SJCRH30 (cell line): ENCODE measurements around the gene LYVE1. TPM values are rescaled to one million over a fixed set of nuclear protein-coding genes. Genes with fewer than 3 reads are reported as not detected.

ENCODE experiments used
- DNase-seq, 2 experiments: peaks; one replicate each; pipeline ENCODE4 v3.0.0-alpha.2; 2015 to 2020
- H3K27ac ChIP-seq: fragments of 250-450 bp; sonication (Bioruptor Pico); 2 replicates; pipeline ENCODE4 v1.5.1; 2020; ENCODE audit warnings: mild to moderate bottlenecking, moderate library complexity
- H3K27me3 ChIP-seq: fragments of 250-450 bp; sonication (Bioruptor Pico); 2 replicates; pipeline ENCODE4 v1.5.1; 2020; ENCODE audit warnings: mild to moderate bottlenecking, moderate library complexity
- H3K36me3 ChIP-seq: fragments of 250-450 bp; sonication (Bioruptor Pico); 2 replicates; pipeline ENCODE4 v1.5.1; 2020; ENCODE audit warnings: mild to moderate bottlenecking, moderate library complexity
- H3K4me1 ChIP-seq: fragments of 250-450 bp; sonication (Bioruptor Pico); 2 replicates; pipeline ENCODE4 v1.5.1; 2020; ENCODE audit warnings: mild to moderate bottlenecking, moderate library complexity
- H3K4me3 ChIP-seq: fragments of 250-450 bp; sonication (Bioruptor Pico); 2 replicates; pipeline ENCODE4 v1.5.1; 2020; ENCODE audit warnings: mild to moderate bottlenecking, moderate library complexity
- H3K9me3 ChIP-seq: fragments of 250-450 bp; sonication (Bioruptor Pico); replicated peaks from 2 replicates; pipeline ENCODE4 v1.5.1; 2020; ENCODE audit warnings: mild to moderate bottlenecking, moderate library complexity
- total RNA-seq: library from RNA; depleted of rRNA; stranded (reverse); fragments of >200 nt; shearing (Covaris generic); gene quantifications from 2 replicates; pipeline ENCODE4 v1.2.3, GENCODE V29; 2014

The LYVE1 gene
- total RNA-seq, 1 experiment from 2014 or later: not detected

- H3K36me3 ChIP-seq: no peaks in the 10 kb centered on the region
- H3K4me3 ChIP-seq: no peak overlapping the region
- no peaks in the 10 kb centered on the region for H3K9me3 ChIP-seq
- no peak overlapping the region for H3K27ac ChIP-seq
- peaks cover 9% of the 10 kb centered on the region for H3K4me1 ChIP-seq
- no peaks in the 10 kb centered on the region for H3K27me3 ChIP-seq
- DNase-seq: no peak
Observed at GRCh38 chr11:10579700-10580099, 11.2 kb upstream of the LYVE1 start.

GRCh38 chr11:10576035-10576398 is 7.6 kb upstream of the LYVE1 start:
- no peaks in the 10 kb centered on the region for H3K4me1 ChIP-seq
- H3K27ac ChIP-seq: no peak overlapping the region
- no peaks in the 10 kb centered on the region for H3K36me3 ChIP-seq
- no peaks in the 10 kb centered on the region; the same call in 1 of the 2 replicates for H3K9me3 ChIP-seq
- H3K4me3 ChIP-seq: no peak overlapping the region
- DNase-seq: no peak
- H3K27me3 ChIP-seq: no peaks in the 10 kb centered on the region

GRCh38 chr11:10575346-10576034 is 7.0 kb upstream of the LYVE1 start:
- H3K9me3 ChIP-seq: no peaks in the 10 kb centered on the region; the same call in 1 of the 2 replicates
- no peak overlapping the region for H3K4me3 ChIP-seq
- no peaks in the 10 kb centered on the region for H3K36me3 ChIP-seq
- H3K27me3 ChIP-seq: no peaks in the 10 kb centered on the region
- no peak for DNase-seq
- H3K27ac ChIP-seq: no peak overlapping the region
- H3K4me1 ChIP-seq: no peaks in the 10 kb centered on the region

- no peak overlapping the region for H3K27ac ChIP-seq
- H3K4me1 ChIP-seq: no peaks in the 10 kb centered on the region
- H3K9me3 ChIP-seq: no peaks in the 10 kb centered on the region; the same call in 1 of the 2 replicates
- H3K27me3 ChIP-seq: peaks cover 4% of the 10 kb centered on the region; the same call in 1 of the 2 replicates
- no peak for DNase-seq
- no peak overlapping the region for H3K4me3 ChIP-seq
- H3K36me3 ChIP-seq: no peaks in the 10 kb centered on the region
Observed at GRCh38 chr11:10573556-10573955, 5.1 kb upstream of the LYVE1 start.

GRCh38 chr11:10573028-10573427 is 4.6 kb upstream of the LYVE1 start:
- H3K36me3 ChIP-seq: no peaks in the 10 kb centered on the region

GRCh38 chr11:10572533-10572932 is 4.1 kb upstream of the LYVE1 start:
- Histone ChIP-seq H3K9me3 (no peaks in the 10 kb centered on the region; the same call in 1 of the 2 replicates), H3K27ac (no peak overlapping the region), H3K27me3 (peaks cover 4% of the 10 kb centered on the region; the same call in 1 of the 2 replicates), H3K36me3 (no peaks in the 10 kb centered on the region), H3K4me1 (no peaks in the 10 kb centered on the region), H3K4me3 (no peak overlapping the region)
- no peak for DNase-seq

More at GRCh38 chr11:10573028-10573427, 4.6 kb upstream of the LYVE1 start:
- Histone ChIP-seq H3K4me1 (no peaks in the 10 kb centered on the region), H3K9me3 (no peaks in the 10 kb centered on the region; the same call in 1 of the 2 replicates), H3K27ac (no peak overlapping the region), H3K4me3 (no peak overlapping the region), H3K27me3 (peaks cover 4% of the 10 kb centered on the region; the same call in 1 of the 2 replicates)
- DNase-seq: no peak

GRCh38 chr11:10567446-10567845 is 1.0 kb downstream of the LYVE1 start:
- no peak for DNase-seq
- Histone ChIP-seq H3K27me3 (peaks cover 7% of the 10 kb centered on the region), H3K4me1 (no peaks in the 10 kb centered on the region), H3K27ac (no peak overlapping the region), H3K4me3 (no peak overlapping the region), H3K36me3 (no peaks in the 10 kb centered on the region), H3K9me3 (no peaks in the 10 kb centered on the region; the same call in 1 of the 2 replicates)

GRCh38 chr11:10566257-10566957 is 2.1 kb downstream of the LYVE1 start:
- no peaks in the 10 kb centered on the region for H3K4me1 ChIP-seq
- DNase-seq: no peak
- H3K27me3 ChIP-seq: peaks cover 7% of the 10 kb centered on the region

GRCh38 chr11:10565493-10565892 is 3.0 kb downstream of the LYVE1 start:
- DNase-seq: no peak
- Histone ChIP-seq H3K9me3 (no peaks in the 10 kb centered on the region), H3K27ac (no peak overlapping the region), H3K4me3 (no peak overlapping the region), H3K27me3 (peaks cover 7% of the 10 kb centered on the region), H3K4me1 (no peaks in the 10 kb centered on the region), H3K36me3 (no peaks in the 10 kb centered on the region)

More at GRCh38 chr11:10566257-10566957, 2.1 kb downstream of the LYVE1 start:
- H3K4me3 ChIP-seq: no peak overlapping the region
- H3K36me3 ChIP-seq: no peaks in the 10 kb centered on the region
- H3K27ac ChIP-seq: no peak overlapping the region
- no peaks in the 10 kb centered on the region for H3K9me3 ChIP-seq

- Histone ChIP-seq H3K27me3 (peaks cover 5% of the 10 kb centered on the region), H3K36me3 (no peaks in the 10 kb centered on the region), H3K4me3 (no peak overlapping the region), H3K9me3 (0 out of 2 replicates have a peak, but pooled peaks cover 3% of the 10 kb centered on the region), H3K4me1 (no peaks in the 10 kb centered on the region), H3K27ac (no peak overlapping the region)
- DNase-seq: no peak
Observed at GRCh38 chr11:10564696-10565318, 3.7 kb downstream of the LYVE1 start.

GRCh38 chr11:10564030-10564429 is 4.4 kb downstream of the LYVE1 start:
- H3K4me3 ChIP-seq: no peak overlapping the region
- H3K36me3 ChIP-seq: no peaks in the 10 kb centered on the region
- no peak overlapping the region for H3K27ac ChIP-seq
- no peaks in the 10 kb centered on the region for H3K4me1 ChIP-seq
- H3K9me3 ChIP-seq: 0 out of 2 replicates have a peak, but pooled peaks cover 3% of the 10 kb centered on the region
- DNase-seq: no peak
- H3K27me3 ChIP-seq: peaks cover 3% of the 10 kb centered on the region; the same call in 1 of the 2 replicates

- H3K4me1 ChIP-seq: no peaks in the 10 kb centered on the region
- H3K36me3 ChIP-seq: no peaks in the 10 kb centered on the region
- no peak for DNase-seq
- H3K27ac ChIP-seq: no peak overlapping the region
- no peak overlapping the region for H3K4me3 ChIP-seq
- H3K9me3 ChIP-seq: 0 out of 2 replicates have a peak, but pooled peaks cover 3% of the 10 kb centered on the region
- H3K27me3 ChIP-seq: peaks cover 6% of the 10 kb centered on the region
Observed at GRCh38 chr11:10561947-10562346, 6.5 kb downstream of the LYVE1 start.

GRCh38 chr11:10561043-10561818 is 7.2 kb downstream of the LYVE1 start:
- Histone ChIP-seq H3K9me3 (0 out of 2 replicates have a peak, but pooled peaks cover 3% of the 10 kb centered on the region), H3K4me1 (no peaks in the 10 kb centered on the region), H3K36me3 (no peaks in the 10 kb centered on the region), H3K4me3 (no peak overlapping the region), H3K27ac (no peak overlapping the region), H3K27me3 (peaks cover 3% of the 10 kb centered on the region)
- DNase-seq: no peak

GRCh38 chr11:10558288-10558687 is 10.2 kb downstream of the LYVE1 start:
- H3K27me3 ChIP-seq: peaks cover 3% of the 10 kb centered on the region
- H3K36me3 ChIP-seq: no peaks in the 10 kb centered on the region
- no peak overlapping the region for H3K4me3 ChIP-seq
- 0 out of 2 replicates have a peak, but pooled peaks cover 3% of the 10 kb centered on the region for H3K9me3 ChIP-seq
- H3K4me1 ChIP-seq: no peaks in the 10 kb centered on the region
- no peak for DNase-seq
- no peak overlapping the region for H3K27ac ChIP-seq
